DOHH2 (cell line): Measurements from ENCODE around the gene P2RY6.
A peak's percentile ranks its signal among the peaks of the same experiment; 100 is the strongest.

Source experiments
- H3F3A ChIP-seq: fragments of 200-600 bp; sonication (generic), shearing (Covaris generic); 2 replicates; pipeline ENCODE4 v1.6.0; 2016; ENCODE audit warnings: antibody characterized with exemption, mild to moderate bottlenecking; ENCODE audit not compliant: control insufficient read depth, insufficient read depth
- H3K27ac ChIP-seq: fragments of 200-600 bp; sonication (generic); 2 replicates; pipeline ENCODE4 v1.5.1; 2014; ENCODE audit warnings: low read depth, mild to moderate bottlenecking, low read length, moderate library complexity
- H3K27me3 ChIP-seq: fragments of 200-600 bp; sonication (generic); 2 replicates; pipeline ENCODE4 v1.6.1; 2014; ENCODE audit warnings: mild to moderate bottlenecking, low read length, mixed read lengths; ENCODE audit not compliant: control insufficient read depth
- H3K36me3 ChIP-seq: fragments of 200-600 bp; sonication (generic); 2 replicates; pipeline ENCODE4 v1.6.1; 2014; ENCODE audit warnings: mild to moderate bottlenecking, low read length, moderate library complexity, mixed read lengths; ENCODE audit not compliant: control insufficient read depth
- H3K4me1 ChIP-seq: fragments of 200-600 bp; sonication (generic); 2 replicates; pipeline ENCODE4 v1.6.1; 2014; ENCODE audit warnings: mild to moderate bottlenecking, low read length, mixed read lengths; ENCODE audit not compliant: control insufficient read depth
- H3K4me2 ChIP-seq: fragments of 200-600 bp; sonication (generic); 2 replicates; pipeline ENCODE4 v1.6.0; 2014; ENCODE audit warnings: mild to moderate bottlenecking, low read length, moderate library complexity
- H3K4me3 ChIP-seq: fragments of 200-600 bp; sonication (generic); 2 replicates; pipeline ENCODE4 v1.5.1; 2014; ENCODE audit warnings: mild to moderate bottlenecking, low read length, mixed read lengths
- H3K79me2 ChIP-seq: fragments of 200-600 bp; sonication (generic); 2 replicates; pipeline ENCODE4 v1.6.1; 2014; ENCODE audit warnings: mild to moderate bottlenecking, low read length, mixed read lengths; ENCODE audit not compliant: control insufficient read depth
- H3K9me2 ChIP-seq: fragments of 200-600 bp; sonication (generic); replicated peaks from 2 replicates; pipeline ENCODE4 v1.6.1; 2014; ENCODE audit warnings: mild to moderate bottlenecking, low read length, mixed read lengths; ENCODE audit not compliant: control insufficient read depth
- H3K9me3 ChIP-seq: fragments of 200-600 bp; sonication (generic); 2 replicates; pipeline ENCODE4 v1.6.1; 2014; ENCODE audit warnings: antibody characterized with exemption, low read length, mixed read lengths; ENCODE audit not compliant: control insufficient read depth, insufficient read depth
- H4K20me1 ChIP-seq: fragments of 200-600 bp; sonication (generic); 2 replicates; pipeline ENCODE4 v1.6.0; 2014; ENCODE audit warnings: low read depth, mild to moderate bottlenecking, antibody characterized with exemption, low read length, moderate library complexity; ENCODE audit not compliant: control insufficient read depth, insufficient read depth
- CTCF ChIP-seq: fragments of 200-600 bp; sonication (generic); IDR thresholded peaks from one replicate; pipeline ENCODE4 v1.5.1; 2014; ENCODE audit warnings: antibody characterized with exemption, mild to moderate bottlenecking, low read depth, low read length; ENCODE audit not compliant: poor library complexity, severe bottlenecking
- EZH2phosphoT487 ChIP-seq: fragments of 200-600 bp; sonication (generic); IDR thresholded peaks from 2 replicates; pipeline ENCODE4 v1.6.1; 2017; ENCODE audit warnings: borderline replicate concordance, mild to moderate bottlenecking, antibody characterized with exemption, low read length, moderate library complexity, mixed read lengths

P2RY6 gene

GRCh38 chr11:73333640-73334383 lies 61.7 kb downstream of the P2RY6 start:
- Histone ChIP-seq H3K27ac (no peak overlapping the region), H3K4me1 (peaks cover 4% of the 10 kb centered on the region), H3K4me3 (no peak overlapping the region), H3K27me3 (peaks cover 4% of the 10 kb centered on the region; the same call in 1 of the 2 replicates), H3K9me3 (no peaks in the 10 kb centered on the region), H3K79me2 (no peaks in the 10 kb centered on the region), H3K4me2 (no peak overlapping the region), H3K9me2 (no peaks in the 10 kb centered on the region), H3F3A (0 out of 2 replicates have a peak, but pooled peaks cover 2% of the 10 kb centered on the region), H3K36me3 (no peaks in the 10 kb centered on the region), H4K20me1 (no peaks in the 10 kb centered on the region)
- TF ChIP-seq CTCF (no peak), EZH2phosphoT487 (no peak)

- TF ChIP-seq EZH2phosphoT487 (no peak), CTCF (no peak)
- no peaks in the 10 kb centered on the region for H3K9me3 ChIP-seq
- H3K27me3 ChIP-seq = peaks cover 4% of the 10 kb centered on the region; the same call in 1 of the 2 replicates
- H3F3A ChIP-seq = 0 out of 2 replicates have a peak, but pooled peaks cover 2% of the 10 kb centered on the region
- H3K4me1 ChIP-seq = peaks cover 4% of the 10 kb centered on the region
- no peaks in the 10 kb centered on the region for H4K20me1 ChIP-seq
- H3K9me2 ChIP-seq = no peaks in the 10 kb centered on the region
- H3K4me2 ChIP-seq = no peak overlapping the region; the same call in 1 of the 2 replicates
- H3K4me3 ChIP-seq = no peak overlapping the region
- no peak overlapping the region for H3K27ac ChIP-seq
- no peaks in the 10 kb centered on the region for H3K36me3 ChIP-seq
- no peaks in the 10 kb centered on the region for H3K79me2 ChIP-seq
Observed at GRCh38 chr11:73334384-73335203, 62.5 kb downstream of the P2RY6 start.

- TF ChIP-seq CTCF (peak; percentile 99), EZH2phosphoT487 (no peak)
- Histone ChIP-seq H3K9me2 (no peaks in the 10 kb centered on the region), H3K9me3 (no peaks in the 10 kb centered on the region), H3F3A (no peaks in the 10 kb centered on the region), H3K4me3 (no peak overlapping the region), H3K4me2 (peak overlapping the region; percentile 1; the same call in 1 of the 2 replicates), H3K27ac (no peak overlapping the region), H3K27me3 (peaks cover 4% of the 10 kb centered on the region; the same call in 1 of the 2 replicates), H3K4me1 (peaks cover 4% of the 10 kb centered on the region), H4K20me1 (no peaks in the 10 kb centered on the region), H3K79me2 (no peaks in the 10 kb centered on the region), H3K36me3 (no peaks in the 10 kb centered on the region)
Observed at GRCh38 chr11:73335204-73335923, 63.2 kb downstream of the P2RY6 start.
